Mesothelial cell of epicardium (in vitro differentiated cells): ENCODE measurements around the gene TENM4. TPM values are rescaled to one million over a fixed set of nuclear protein-coding genes. Genes with fewer than 3 reads are reported as not detected.
A peak's percentile ranks its signal among the peaks of the same experiment; 100 is the strongest.

Experiments
- DNase-seq, 2 experiments: peaks; one replicate each; pipeline ENCODE4 v3.0.0; 2021; ENCODE audit warnings: low spot score in 2 of 2; ENCODE audit not compliant: unreplicated experiment in 2 of 2
- H3K27ac Mint-ChIP-seq: 2 replicates; pipeline ENCODE4 v1.8.0; 2021; ENCODE audit warnings: mixed read lengths
- H3K27me3 Mint-ChIP-seq: 2 replicates; pipeline ENCODE4 v1.8.0; 2021; ENCODE audit warnings: low read depth, mixed read lengths
- H3K36me3 Mint-ChIP-seq: 2 replicates; pipeline ENCODE4 v1.8.0; 2021; ENCODE audit warnings: mixed read lengths
- H3K4me1 Mint-ChIP-seq: 2 replicates; pipeline ENCODE4 v1.8.0; 2021; ENCODE audit warnings: mixed read lengths
- H3K4me3 Mint-ChIP-seq: 2 replicates; pipeline ENCODE4 v1.8.0; 2021; ENCODE audit warnings: mild to moderate bottlenecking, moderate library complexity, mixed read lengths
- H3K9me3 Mint-ChIP-seq: 2 replicates; pipeline ENCODE4 v1.8.0; 2021; ENCODE audit warnings: mixed read lengths
- total RNA-seq: library from RNA; stranded (reverse); gene quantifications from 3 replicates; pipeline ENCODE4 v1.2.1, GENCODE V29; 2021
- TF ChIP-seq, protein P1 (sequence below): fragments of 200-600 bp; sonication (generic); IDR thresholded peaks from one replicate; pipeline ENCODE4 v1.5.0; 2021; ENCODE audit warnings: antibody characterized with exemption; ENCODE audit not compliant: unreplicated experiment

Gene TENM4
- total RNA-seq, 1 donor from 2014 or later, result 187 TPM

DNA sequence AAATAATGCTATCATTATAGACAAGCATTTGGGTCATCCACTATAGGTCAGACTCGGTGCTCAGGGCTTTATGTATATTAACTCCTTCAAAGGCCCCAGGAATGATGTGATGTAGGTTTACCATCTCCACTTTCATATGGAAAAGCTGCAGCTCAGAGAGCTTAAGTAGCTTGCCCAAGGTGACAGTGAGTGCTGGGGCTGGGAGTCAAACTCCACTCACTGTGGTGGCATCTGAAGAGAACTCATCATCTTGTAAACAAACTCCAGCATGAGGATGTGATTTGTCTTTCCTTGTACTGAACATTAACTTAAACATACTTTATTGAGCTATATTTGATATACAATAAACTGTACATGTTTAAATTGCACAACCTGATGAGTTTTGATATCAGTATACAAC, 25.4 kb downstream of the TENM4 start:
- peaks cover 14% of the 10 kb centered on the region for H3K36me3 Mint-ChIP-seq
- H3K4me3 Mint-ChIP-seq, result no peak overlapping the region
- TF ChIP-seq, protein P1, sequence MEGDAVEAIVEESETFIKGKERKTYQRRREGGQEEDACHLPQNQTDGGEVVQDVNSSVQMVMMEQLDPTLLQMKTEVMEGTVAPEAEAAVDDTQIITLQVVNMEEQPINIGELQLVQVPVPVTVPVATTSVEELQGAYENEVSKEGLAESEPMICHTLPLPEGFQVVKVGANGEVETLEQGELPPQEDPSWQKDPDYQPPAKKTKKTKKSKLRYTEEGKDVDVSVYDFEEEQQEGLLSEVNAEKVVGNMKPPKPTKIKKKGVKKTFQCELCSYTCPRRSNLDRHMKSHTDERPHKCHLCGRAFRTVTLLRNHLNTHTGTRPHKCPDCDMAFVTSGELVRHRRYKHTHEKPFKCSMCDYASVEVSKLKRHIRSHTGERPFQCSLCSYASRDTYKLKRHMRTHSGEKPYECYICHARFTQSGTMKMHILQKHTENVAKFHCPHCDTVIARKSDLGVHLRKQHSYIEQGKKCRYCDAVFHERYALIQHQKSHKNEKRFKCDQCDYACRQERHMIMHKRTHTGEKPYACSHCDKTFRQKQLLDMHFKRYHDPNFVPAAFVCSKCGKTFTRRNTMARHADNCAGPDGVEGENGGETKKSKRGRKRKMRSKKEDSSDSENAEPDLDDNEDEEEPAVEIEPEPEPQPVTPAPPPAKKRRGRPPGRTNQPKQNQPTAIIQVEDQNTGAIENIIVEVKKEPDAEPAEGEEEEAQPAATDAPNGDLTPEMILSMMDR, result no peak
- H3K9me3 Mint-ChIP-seq, result peaks cover 11% of the 10 kb centered on the region
- H3K4me1 Mint-ChIP-seq, result peaks cover 7% of the 10 kb centered on the region
- H3K27me3 Mint-ChIP-seq, result no peaks in the 10 kb centered on the region
- H3K27ac Mint-ChIP-seq, result no peak overlapping the region
- no peak for DNase-seq

DNA sequence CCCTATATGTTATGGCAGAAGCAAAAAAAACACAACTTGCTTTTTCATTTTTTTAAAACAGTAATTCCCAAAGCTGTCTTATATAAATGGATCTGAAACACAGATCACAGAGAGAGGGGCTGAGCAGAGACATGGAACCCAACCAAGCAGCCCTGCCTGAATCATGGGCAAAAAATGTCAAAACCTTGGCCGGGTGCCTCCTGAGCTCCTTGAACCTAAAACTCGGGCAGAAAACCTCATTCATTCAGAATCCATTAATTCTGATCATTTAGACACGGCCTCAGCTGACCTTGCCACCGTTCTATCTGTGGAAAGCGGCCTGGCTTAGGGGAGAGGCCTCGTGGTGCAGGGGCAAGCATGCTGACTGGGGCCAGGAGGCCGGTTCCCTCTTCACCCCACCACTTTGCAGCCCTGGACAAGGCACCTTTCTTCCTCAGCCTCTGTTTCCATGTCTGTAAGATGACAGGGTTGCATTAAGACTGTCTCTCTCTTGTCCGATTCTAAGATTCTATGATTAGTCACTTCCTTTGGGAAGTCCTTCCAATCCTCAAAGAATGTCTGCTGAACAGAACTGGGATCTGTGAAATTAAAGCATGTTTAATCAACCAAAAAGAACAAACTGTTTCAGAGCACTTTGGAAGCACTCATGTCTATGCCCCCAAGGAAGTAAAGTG, 26.0 kb downstream of the TENM4 start:
- H3K27me3 Mint-ChIP-seq, result no peaks in the 10 kb centered on the region
- H3K27ac Mint-ChIP-seq, result peak overlapping the region; percentile 36
- TF ChIP-seq, protein P1, result no peak
- H3K36me3 Mint-ChIP-seq, result peaks cover 14% of the 10 kb centered on the region
- no peak for DNase-seq
- no peak overlapping the region for H3K4me3 Mint-ChIP-seq
- peaks cover 11% of the 10 kb centered on the region for H3K9me3 Mint-ChIP-seq
- H3K4me1 Mint-ChIP-seq, result peaks cover 7% of the 10 kb centered on the region

DNA sequence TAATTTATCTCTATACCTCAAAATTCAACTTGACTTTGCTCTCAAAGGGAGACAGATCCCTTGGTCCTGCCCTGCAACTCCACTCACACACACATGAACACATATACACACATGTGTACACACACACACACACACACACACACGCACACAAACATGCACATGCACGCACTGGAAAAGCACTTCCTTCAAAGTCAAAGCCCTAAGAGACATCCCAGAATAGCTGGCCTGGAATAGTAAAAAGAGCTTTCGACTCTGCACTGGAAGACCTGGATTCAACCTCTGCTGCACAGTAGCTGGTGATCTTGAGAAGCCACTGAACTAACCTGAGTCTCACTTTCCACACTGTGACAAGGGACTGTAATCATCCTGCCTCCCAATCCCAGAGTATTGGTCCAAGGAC, 26.8 kb downstream of the TENM4 start:
- peak overlapping the region; percentile 36 for H3K27ac Mint-ChIP-seq
- H3K4me3 Mint-ChIP-seq, result no peak overlapping the region
- DNase-seq, result no peak
- H3K4me1 Mint-ChIP-seq, result peaks cover 7% of the 10 kb centered on the region
- no peaks in the 10 kb centered on the region for H3K27me3 Mint-ChIP-seq
- TF ChIP-seq, protein P1, result no peak
- peaks cover 11% of the 10 kb centered on the region for H3K9me3 Mint-ChIP-seq
- peaks cover 14% of the 10 kb centered on the region for H3K36me3 Mint-ChIP-seq

DNA sequence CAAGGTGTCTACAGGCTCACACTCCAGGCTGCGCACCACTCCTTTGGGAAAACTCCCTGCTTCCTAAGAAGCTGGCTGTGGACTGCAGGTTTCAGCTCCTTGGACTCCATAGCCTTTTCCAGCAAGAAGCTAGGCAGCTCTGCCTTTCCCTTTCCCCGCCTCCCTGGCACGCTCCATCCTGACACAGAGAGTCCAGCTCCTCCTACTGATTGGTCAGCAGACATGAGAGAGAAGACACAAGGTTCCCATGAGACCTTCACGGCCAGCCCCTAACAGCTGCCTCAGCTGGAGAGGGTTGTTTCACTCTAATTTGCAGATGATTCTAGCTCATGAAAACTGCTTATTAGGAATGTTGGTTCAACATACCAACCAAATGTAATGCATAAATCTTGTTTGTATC, 27.6 kb downstream of the TENM4 start:
- H3K9me3 Mint-ChIP-seq, result peaks cover 11% of the 10 kb centered on the region
- peaks cover 14% of the 10 kb centered on the region for H3K36me3 Mint-ChIP-seq
- peaks cover 7% of the 10 kb centered on the region for H3K4me1 Mint-ChIP-seq
- H3K4me3 Mint-ChIP-seq, result no peak overlapping the region
- TF ChIP-seq, protein P1, result no peak
- no peaks in the 10 kb centered on the region for H3K27me3 Mint-ChIP-seq
- peak in 1 of 2 experiments; percentile 46 for DNase-seq
- no peak overlapping the region for H3K27ac Mint-ChIP-seq

DNA sequence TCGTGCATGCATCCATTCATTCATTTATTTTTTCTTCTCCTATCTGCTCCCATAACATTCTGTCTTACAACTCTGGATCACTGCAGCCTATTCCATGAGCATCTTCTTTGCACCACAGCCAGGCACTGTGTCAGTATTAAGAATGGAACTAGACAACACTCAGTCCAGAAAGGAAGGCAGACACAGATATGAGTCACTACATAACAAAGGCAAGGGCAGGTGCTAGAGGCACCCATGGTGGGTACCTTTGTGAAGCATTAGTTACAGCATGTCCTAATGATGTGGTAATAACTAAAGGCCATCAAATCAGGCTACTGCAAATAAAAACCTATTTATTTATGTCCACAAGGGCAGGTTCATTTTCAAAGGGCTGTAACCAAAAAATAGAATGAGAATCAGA, 28.1 kb downstream of the TENM4 start:
- no peak for DNase-seq
- Mint-ChIP-seq H3K36me3 (peaks cover 14% of the 10 kb centered on the region), H3K27ac (no peak overlapping the region), H3K4me3 (no peak overlapping the region), H3K27me3 (no peaks in the 10 kb centered on the region), H3K4me1 (peaks cover 7% of the 10 kb centered on the region), H3K9me3 (peaks cover 11% of the 10 kb centered on the region)
- TF ChIP-seq, protein P1, result no peak

DNA sequence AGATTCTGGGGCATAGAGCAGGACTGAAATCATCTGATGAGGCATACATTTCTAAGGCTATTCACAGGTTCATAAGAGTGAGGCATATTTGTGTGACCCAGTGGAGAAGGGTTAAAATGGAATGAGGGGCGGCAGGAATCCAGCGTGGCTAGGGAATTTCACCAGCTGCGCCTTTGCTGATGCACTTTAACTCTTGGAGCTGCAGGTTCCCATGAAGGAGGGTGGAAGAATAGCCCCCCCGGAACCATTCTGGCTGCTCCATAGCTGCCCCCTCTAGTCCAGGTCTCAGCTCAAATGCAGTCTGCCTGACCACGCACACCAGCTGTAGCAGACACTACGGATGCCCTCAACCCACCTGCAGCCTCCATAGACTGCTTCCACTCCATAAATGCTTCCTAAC, 31.5 kb downstream of the TENM4 start:
- Mint-ChIP-seq H3K27ac (no peak overlapping the region), H3K4me1 (peaks cover 13% of the 10 kb centered on the region), H3K36me3 (peaks cover 3% of the 10 kb centered on the region), H3K27me3 (no peaks in the 10 kb centered on the region), H3K9me3 (no peaks in the 10 kb centered on the region), H3K4me3 (no peak overlapping the region)
- no peak for DNase-seq
- TF ChIP-seq, protein P1, result no peak
